Measurements from ENCODE around the gene RHOBTB1.
"Not testable (repeated sequence)": the region's sequence is repeated elsewhere in the genome, so short reads cannot be mapped to it uniquely, and the experiment has no call there.

RHOBTB1 gene

GRCh38 chr10:60853107-60853506 is 90.9 kb downstream of the RHOBTB1 start:
- Histone ChIP-seq H3K4me3 (ENCODE audit: insufficient read depth, low read depth, low read length) (no peak overlapping the region), H3K36me3 (ENCODE audit: control insufficient read depth, insufficient read depth, low read length) (no peaks in the 10 kb centered on the region), H3K9me3 (ENCODE audit: control insufficient read depth, low read length) (no peaks in the 10 kb centered on the region), H3K27ac (ENCODE audit: insufficient read depth, low read depth, low read length, poor library complexity, severe bottlenecking) (no peak overlapping the region), H3K4me1 (ENCODE audit: control insufficient read depth, insufficient read depth, low read length) (peaks cover 3% of the 10 kb centered on the region), H3K27me3 (ENCODE audit: control insufficient read depth, insufficient read depth, low read length, poor library complexity, severe bottlenecking) (no peaks in the 10 kb centered on the region)
- WGBS, 2 experiments = 93 to 96% methylated on average over 4 of the region's 4 CpGs

GRCh38 chr10:60849740-60850139 is 94.2 kb downstream of the RHOBTB1 start:
- WGBS, 2 experiments = 89 to 94% methylated on average over 1 of the region's 1 CpG
- H3K27me3 ChIP-seq (ENCODE audit: control insufficient read depth, insufficient read depth, low read length, poor library complexity, severe bottlenecking) = no peaks in the 10 kb centered on the region

DNA sequence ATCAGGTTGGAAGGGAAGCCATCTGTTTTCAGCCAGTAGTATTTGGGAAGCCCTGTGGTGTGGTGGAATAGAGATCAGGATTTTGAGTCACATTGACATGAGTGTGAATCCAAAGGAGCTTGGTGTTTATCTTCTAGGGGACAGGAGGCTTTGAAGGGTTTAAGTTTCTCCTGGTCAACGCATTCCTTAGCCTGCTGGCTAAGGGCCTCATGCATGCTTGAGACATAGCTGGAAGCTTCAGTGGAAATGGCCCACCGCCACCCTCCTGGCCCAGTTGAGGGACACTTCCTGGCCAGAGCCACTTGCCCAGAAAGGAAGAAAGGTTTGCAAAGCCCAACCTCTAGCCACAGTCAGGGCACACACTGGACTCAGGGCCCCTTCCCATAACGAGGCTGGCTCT is 94.8 kb downstream of the RHOBTB1 start:
- 91% methylated on average over 3 of the region's 3 CpGs for WGBS, 2 experiments
- Histone ChIP-seq H3K27ac (ENCODE audit: insufficient read depth, low read depth, low read length, poor library complexity, severe bottlenecking) (no peak overlapping the region), H3K27me3 (ENCODE audit: control insufficient read depth, insufficient read depth, low read length, poor library complexity, severe bottlenecking) (no peaks in the 10 kb centered on the region), H3K4me3 (ENCODE audit: insufficient read depth, low read depth, low read length) (no peak overlapping the region), H3K9me3 (ENCODE audit: control insufficient read depth, low read length) (no peaks in the 10 kb centered on the region), H3K36me3 (ENCODE audit: control insufficient read depth, insufficient read depth, low read length) (no peaks in the 10 kb centered on the region), H3K4me1 (ENCODE audit: control insufficient read depth, insufficient read depth, low read length) (peaks cover 3% of the 10 kb centered on the region)

More at GRCh38 chr10:60849740-60850139, 94.2 kb downstream of the RHOBTB1 start:
- no peak overlapping the region for H3K27ac ChIP-seq (ENCODE audit: insufficient read depth, low read depth, low read length, poor library complexity, severe bottlenecking)
- H3K4me1 ChIP-seq (ENCODE audit: control insufficient read depth, insufficient read depth, low read length) = peaks cover 3% of the 10 kb centered on the region
- no peak overlapping the region for H3K4me3 ChIP-seq (ENCODE audit: insufficient read depth, low read depth, low read length)
- H3K36me3 ChIP-seq (ENCODE audit: control insufficient read depth, insufficient read depth, low read length) = no peaks in the 10 kb centered on the region
- H3K9me3 ChIP-seq (ENCODE audit: control insufficient read depth, low read length) = no peaks in the 10 kb centered on the region

DNA sequence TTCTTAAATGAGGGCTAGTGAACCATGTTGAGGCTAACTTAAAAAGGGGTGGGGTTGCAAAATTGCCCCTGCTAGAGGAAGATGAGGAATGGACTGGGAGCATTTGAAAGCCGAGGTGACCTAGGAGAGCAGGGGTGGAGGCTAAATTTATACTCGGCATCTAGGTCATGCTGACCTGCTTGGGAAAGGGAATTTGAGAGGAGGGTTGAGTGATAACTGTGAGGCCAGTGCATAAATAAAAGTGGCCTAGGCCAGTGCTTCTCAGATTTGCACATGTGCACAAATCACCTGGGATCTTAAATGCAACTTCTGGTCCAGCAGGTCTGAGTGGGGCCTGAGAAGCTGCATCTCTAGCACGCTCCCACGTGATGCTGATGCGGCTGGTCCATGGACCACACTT is 95.3 kb downstream of the RHOBTB1 start:
- H3K27me3 ChIP-seq (ENCODE audit: control insufficient read depth, insufficient read depth, low read length, poor library complexity, severe bottlenecking) = no peaks in the 10 kb centered on the region
- 85% methylated on average over 5 of the region's 5 CpGs for WGBS, 2 experiments
- H3K27ac ChIP-seq (ENCODE audit: insufficient read depth, low read depth, low read length, poor library complexity, severe bottlenecking) = no peak overlapping the region
- H3K9me3 ChIP-seq (ENCODE audit: control insufficient read depth, low read length) = no peaks in the 10 kb centered on the region
- H3K4me1 ChIP-seq (ENCODE audit: control insufficient read depth, insufficient read depth, low read length) = peaks cover 3% of the 10 kb centered on the region
- no peak overlapping the region for H3K4me3 ChIP-seq (ENCODE audit: insufficient read depth, low read depth, low read length)
- H3K36me3 ChIP-seq (ENCODE audit: control insufficient read depth, insufficient read depth, low read length) = no peaks in the 10 kb centered on the region

- Histone ChIP-seq H3K4me1 (ENCODE audit: control insufficient read depth, insufficient read depth, low read length) (no peaks in the 10 kb centered on the region), H3K36me3 (ENCODE audit: control insufficient read depth, insufficient read depth, low read length) (no peaks in the 10 kb centered on the region), H3K4me3 (ENCODE audit: insufficient read depth, low read depth, low read length) (no peak overlapping the region), H3K27me3 (ENCODE audit: control insufficient read depth, insufficient read depth, low read length, poor library complexity, severe bottlenecking) (no peaks in the 10 kb centered on the region), H3K9me3 (ENCODE audit: control insufficient read depth, low read length) (no peaks in the 10 kb centered on the region), H3K27ac (ENCODE audit: insufficient read depth, low read depth, low read length, poor library complexity, severe bottlenecking) (no peak overlapping the region)
- WGBS, 2 experiments = 83 to 95% methylated on average over 1 of the region's 1 CpG
Observed at GRCh38 chr10:60848126-60848525, 95.9 kb downstream of the RHOBTB1 start.

GRCh38 chr10:60846173-60846572 is 97.8 kb downstream of the RHOBTB1 start:
- H3K27ac ChIP-seq (ENCODE audit: insufficient read depth, low read depth, low read length, poor library complexity, severe bottlenecking) = no peak overlapping the region
- H3K9me3 ChIP-seq (ENCODE audit: control insufficient read depth, low read length) = no peaks in the 10 kb centered on the region
- H3K4me1 ChIP-seq (ENCODE audit: control insufficient read depth, insufficient read depth, low read length) = no peaks in the 10 kb centered on the region
- WGBS, 2 experiments = 89 to 91% methylated on average over 1 of the region's 1 CpG
- H3K27me3 ChIP-seq (ENCODE audit: control insufficient read depth, insufficient read depth, low read length, poor library complexity, severe bottlenecking) = no peaks in the 10 kb centered on the region
- H3K4me3 ChIP-seq (ENCODE audit: insufficient read depth, low read depth, low read length) = no peak overlapping the region
- H3K36me3 ChIP-seq (ENCODE audit: control insufficient read depth, insufficient read depth, low read length) = no peaks in the 10 kb centered on the region

DNA sequence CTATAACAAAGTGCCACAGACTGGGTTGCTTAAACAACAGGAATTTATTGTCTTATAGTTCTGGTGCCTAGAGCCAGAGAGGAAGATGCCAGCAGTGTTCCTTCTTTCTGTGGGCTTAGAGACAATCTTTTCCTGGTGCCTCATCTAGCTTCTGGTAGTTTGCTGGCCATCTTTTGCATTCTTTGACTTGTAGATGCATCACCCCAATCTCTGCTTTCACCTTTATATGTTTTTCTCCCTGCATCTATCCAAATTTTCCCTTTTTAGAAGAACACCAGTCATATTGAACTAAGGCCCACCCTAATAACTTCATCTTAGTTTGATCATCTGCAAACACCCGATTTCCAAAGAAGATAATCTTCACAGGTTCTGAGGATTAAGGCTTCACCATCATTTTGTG is 98.9 kb downstream of the RHOBTB1 start:
- Histone ChIP-seq H3K36me3 (ENCODE audit: control insufficient read depth, insufficient read depth, low read length) (no peaks in the 10 kb centered on the region), H3K9me3 (ENCODE audit: control insufficient read depth, low read length) (no peaks in the 10 kb centered on the region), H3K27me3 (ENCODE audit: control insufficient read depth, insufficient read depth, low read length, poor library complexity, severe bottlenecking) (no peaks in the 10 kb centered on the region), H3K27ac (ENCODE audit: insufficient read depth, low read depth, low read length, poor library complexity, severe bottlenecking) (no peak overlapping the region), H3K4me3 (ENCODE audit: insufficient read depth, low read depth, low read length) (no peak overlapping the region), H3K4me1 (ENCODE audit: control insufficient read depth, insufficient read depth, low read length) (no peaks in the 10 kb centered on the region)
- WGBS, 2 experiments = 67 to 83% methylated on average over 1 of the region's 1 CpG

GRCh38 chr10:60842694-60843093 is 101.3 kb downstream of the RHOBTB1 start:
- 82 to 91% methylated on average over 1 of the region's 1 CpG for WGBS, 2 experiments
- H3K36me3 ChIP-seq (ENCODE audit: control insufficient read depth, insufficient read depth, low read length) = no peaks in the 10 kb centered on the region
- no peaks in the 10 kb centered on the region for H3K27me3 ChIP-seq (ENCODE audit: control insufficient read depth, insufficient read depth, low read length, poor library complexity, severe bottlenecking)
- no peak overlapping the region for H3K4me3 ChIP-seq (ENCODE audit: insufficient read depth, low read depth, low read length)
- H3K27ac ChIP-seq (ENCODE audit: insufficient read depth, low read depth, low read length, poor library complexity, severe bottlenecking) = no peak overlapping the region
- no peaks in the 10 kb centered on the region for H3K4me1 ChIP-seq (ENCODE audit: control insufficient read depth, insufficient read depth, low read length)
- no peaks in the 10 kb centered on the region for H3K9me3 ChIP-seq (ENCODE audit: control insufficient read depth, low read length)

GRCh38 chr10:60841227-60841626 is 102.8 kb downstream of the RHOBTB1 start:
- whole genome bisulfite sequencing, 2 experiments = 96 to 98% methylated on average over 7 to 8 of the region's 10 CpGs
- H3K36me3 ChIP-seq (ENCODE audit: control insufficient read depth, insufficient read depth, low read length); H3K27ac ChIP-seq (ENCODE audit: insufficient read depth, low read depth, low read length, poor library complexity, severe bottlenecking); H3K4me3 ChIP-seq (ENCODE audit: insufficient read depth, low read depth, low read length); H3K4me1 ChIP-seq (ENCODE audit: control insufficient read depth, insufficient read depth, low read length); H3K27me3 ChIP-seq (ENCODE audit: control insufficient read depth, insufficient read depth, low read length, poor library complexity, severe bottlenecking); H3K9me3 ChIP-seq (ENCODE audit: control insufficient read depth, low read length): not testable (repeated sequence)

- Histone ChIP-seq H3K36me3 (ENCODE audit: control insufficient read depth, insufficient read depth, low read length) (no peaks in the 10 kb centered on the region), H3K9me3 (ENCODE audit: control insufficient read depth, low read length) (no peaks in the 10 kb centered on the region), H3K4me1 (ENCODE audit: control insufficient read depth, insufficient read depth, low read length) (no peaks in the 10 kb centered on the region), H3K4me3 (ENCODE audit: insufficient read depth, low read depth, low read length) (no peak overlapping the region), H3K27me3 (ENCODE audit: control insufficient read depth, insufficient read depth, low read length, poor library complexity, severe bottlenecking) (no peaks in the 10 kb centered on the region), H3K27ac (ENCODE audit: insufficient read depth, low read depth, low read length, poor library complexity, severe bottlenecking) (no peak overlapping the region)
- 86 to 95% methylated on average over 2 of the region's 2 CpGs for WGBS, 2 experiments
Observed at GRCh38 chr10:60835049-60835448, 108.9 kb downstream of the RHOBTB1 start.

GRCh38 chr10:60834401-60834800 is 109.6 kb downstream of the RHOBTB1 start:
- H3K4me3 ChIP-seq (ENCODE audit: insufficient read depth, low read depth, low read length) = no peak overlapping the region
- H3K27ac ChIP-seq (ENCODE audit: insufficient read depth, low read depth, low read length, poor library complexity, severe bottlenecking) = no peak overlapping the region
- H3K9me3 ChIP-seq (ENCODE audit: control insufficient read depth, low read length) = no peaks in the 10 kb centered on the region
- no peaks in the 10 kb centered on the region for H3K36me3 ChIP-seq (ENCODE audit: control insufficient read depth, insufficient read depth, low read length)
- no peaks in the 10 kb centered on the region for H3K4me1 ChIP-seq (ENCODE audit: control insufficient read depth, insufficient read depth, low read length)
- no peaks in the 10 kb centered on the region for H3K27me3 ChIP-seq (ENCODE audit: control insufficient read depth, insufficient read depth, low read length, poor library complexity, severe bottlenecking)
